ENCODE measurements around the gene NHERF2.
A peak's percentile ranks its signal among the peaks of the same experiment; 100 is the strongest.

Gene NHERF2

DNA sequence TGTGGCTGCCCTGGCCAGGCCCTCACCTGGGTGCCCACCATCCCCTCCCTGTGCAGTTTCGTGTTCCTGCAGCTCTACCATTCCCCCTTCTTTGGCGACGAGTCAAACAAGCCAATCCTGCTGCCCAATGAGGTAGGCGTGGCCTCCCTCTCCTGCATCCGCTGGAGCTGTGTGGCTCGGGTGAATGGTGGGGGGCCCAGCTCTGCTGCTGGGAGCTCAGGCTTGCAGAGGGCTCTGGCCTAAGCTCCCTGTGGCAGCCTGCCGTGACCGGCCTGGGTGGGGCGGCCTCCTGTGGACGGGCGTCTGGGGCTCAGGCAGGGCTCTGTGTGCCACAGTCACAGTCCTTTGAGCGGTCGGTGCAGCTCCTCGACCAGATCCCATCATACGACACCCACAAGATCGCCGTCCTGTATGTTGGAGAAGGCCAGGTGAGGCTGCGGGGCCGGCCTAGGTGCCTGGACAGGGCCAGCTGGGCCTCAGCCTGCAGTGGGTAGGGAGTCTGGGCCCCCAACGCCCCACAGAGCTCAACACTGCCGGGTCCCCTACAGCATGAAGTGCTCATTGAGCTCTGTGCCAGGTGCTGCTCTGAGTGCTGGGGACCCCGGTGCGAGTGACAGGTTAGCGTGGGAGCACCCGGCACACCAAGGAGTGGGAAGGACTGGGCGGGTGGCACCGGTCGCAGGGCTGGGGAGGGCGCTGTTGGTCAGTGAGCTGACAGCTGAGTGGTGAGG lies 58.4 kb downstream of the NHERF2 start:
- DNase-seq, result peak in 4 of 42 donors; percentile 16 to 38 (median 26)
- intact Hi-C loops (cut with DNase I), result no loop called here

DNA sequence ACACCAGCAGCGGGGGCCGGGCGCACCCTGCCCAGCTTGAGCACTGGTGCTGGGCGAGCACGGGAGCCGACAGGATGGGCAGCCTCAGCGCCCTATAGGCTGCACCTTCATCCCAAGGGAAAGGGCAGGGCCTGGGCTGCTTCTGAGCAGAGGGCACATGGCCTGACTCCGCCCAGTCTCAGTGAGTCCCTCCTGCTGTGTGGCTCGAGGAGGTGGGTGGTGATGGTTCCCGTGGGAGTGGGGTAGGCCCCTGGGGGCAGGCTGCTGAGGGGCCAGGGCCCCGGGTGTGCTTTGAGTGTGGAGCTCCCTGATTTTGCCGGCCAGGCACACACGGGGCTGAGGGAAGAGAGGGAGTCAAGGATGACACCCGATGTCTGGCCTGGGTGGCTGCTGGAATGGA lies 59.0 kb downstream of the NHERF2 start:
- intact Hi-C loops (cut with DNase I), result no loop called here
- no peak for DNase-seq

DNA sequence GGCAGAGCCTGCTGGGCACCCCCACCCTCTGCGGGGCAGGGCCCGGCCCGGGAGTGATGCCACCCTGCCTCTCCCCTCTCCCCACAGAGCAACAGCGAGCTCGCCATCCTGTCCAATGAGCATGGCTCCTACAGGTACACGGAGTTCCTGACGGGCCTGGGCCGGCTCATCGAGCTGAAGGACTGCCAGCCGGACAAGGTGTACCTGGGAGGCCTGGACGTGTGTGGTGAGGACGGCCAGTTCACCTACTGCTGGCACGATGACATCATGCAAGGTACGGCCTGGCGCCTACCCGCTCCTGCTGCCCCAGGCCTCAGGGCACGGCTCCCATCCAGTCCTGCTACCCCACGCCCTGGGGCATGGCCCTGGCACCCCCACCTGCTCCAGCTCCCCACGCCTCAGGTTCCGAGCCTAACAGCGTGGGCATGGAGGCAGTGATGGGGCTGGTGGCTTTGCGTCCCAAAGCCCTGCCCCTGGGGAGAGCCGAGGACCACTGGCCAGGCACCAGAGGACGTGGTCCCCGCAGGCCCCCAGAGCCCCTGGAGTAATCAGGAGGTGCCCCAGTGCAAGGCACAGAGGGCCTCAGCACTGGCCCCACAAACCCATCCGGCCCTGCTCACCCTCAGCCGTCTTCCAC lies 59.5 kb downstream of the NHERF2 start:
- DNase-seq, result no peak
- intact Hi-C loops (cut with DNase I), result no loop called here

DNA sequence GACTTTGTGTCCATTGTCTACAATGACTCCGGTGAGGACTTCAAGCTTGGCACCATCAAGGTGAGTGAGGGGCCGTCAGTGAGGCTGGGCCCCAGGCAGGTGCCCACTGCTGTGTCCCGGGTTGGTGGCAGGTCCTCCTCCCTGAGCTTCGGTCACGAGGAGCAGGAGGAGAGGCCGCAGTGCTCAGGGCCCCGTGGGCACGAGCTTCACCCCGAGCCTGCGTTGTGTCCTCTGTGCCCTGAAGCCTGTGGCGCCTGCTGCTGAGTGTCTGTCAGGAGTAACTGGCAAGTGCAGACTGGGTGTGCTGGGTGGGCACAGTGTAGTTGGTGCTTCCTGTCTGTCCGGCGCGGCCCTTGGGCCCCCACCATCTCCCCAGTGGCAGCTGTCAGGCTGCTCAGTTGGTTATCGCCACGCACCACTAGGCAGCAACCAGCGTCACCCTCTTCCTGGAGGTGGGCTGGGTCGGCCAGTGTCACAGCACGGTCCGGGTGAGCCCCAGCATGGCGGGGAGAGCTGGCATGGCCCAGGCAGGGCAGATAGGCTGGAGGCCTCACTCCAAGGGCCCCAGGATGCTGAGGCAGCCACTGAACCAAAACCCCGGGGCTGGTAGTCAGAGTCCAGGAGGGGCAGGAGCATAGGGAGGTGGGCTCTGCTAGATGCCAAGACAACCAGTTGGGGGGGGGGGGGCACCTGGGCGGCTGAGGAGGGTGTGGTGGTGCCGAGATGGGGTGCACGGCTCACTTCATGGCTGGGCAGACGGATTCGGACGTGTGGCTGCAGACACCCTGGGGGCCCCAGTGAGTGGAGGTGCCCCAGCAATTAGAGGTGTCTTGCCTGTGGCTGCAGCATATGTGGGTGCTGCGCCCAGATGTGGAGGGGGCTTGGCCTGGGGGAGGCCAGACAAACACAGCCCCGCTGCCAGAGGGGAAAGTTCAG lies 60.4 kb downstream of the NHERF2 start:
- no peak for DNase-seq
- intact Hi-C loops (cut with DNase I), result no loop called here

DNA sequence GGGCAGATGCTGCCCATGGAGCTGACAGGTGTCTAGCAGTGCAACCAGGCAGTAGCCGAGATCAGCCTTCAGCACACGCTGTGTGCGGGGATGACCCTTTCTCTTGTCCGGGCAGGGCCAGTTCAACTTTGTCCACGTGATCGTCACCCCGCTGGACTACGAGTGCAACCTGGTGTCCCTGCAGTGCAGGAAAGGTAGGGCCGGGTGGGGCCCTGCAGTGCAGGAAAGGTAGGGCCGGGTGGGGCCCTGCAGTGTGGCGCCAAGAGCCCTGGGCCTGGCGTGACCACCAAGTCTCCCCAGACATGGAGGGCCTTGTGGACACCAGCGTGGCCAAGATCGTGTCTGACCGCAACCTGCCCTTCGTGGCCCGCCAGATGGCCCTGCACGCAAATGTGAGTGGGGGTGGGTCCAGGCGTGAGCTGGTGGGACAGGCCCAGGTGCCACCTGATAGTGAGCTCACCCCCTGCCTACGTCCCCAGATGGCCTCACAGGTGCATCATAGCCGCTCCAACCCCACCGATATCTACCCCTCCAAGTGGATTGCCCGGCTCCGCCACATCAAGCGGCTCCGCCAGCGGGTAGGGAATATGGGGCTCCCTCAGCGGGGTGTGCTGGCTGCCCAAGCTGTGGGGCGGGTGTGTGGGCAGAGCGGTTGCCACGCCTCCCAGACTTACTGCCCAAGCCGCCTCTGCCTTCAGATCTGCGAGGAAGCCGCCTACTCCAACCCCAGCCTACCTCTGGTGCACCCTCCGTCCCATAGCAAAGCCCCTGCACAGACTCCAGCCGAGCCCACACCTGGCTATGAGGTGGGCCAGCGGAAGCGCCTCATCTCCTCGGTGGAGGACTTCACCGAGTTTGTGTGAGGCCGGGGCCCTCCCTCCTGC lies 61.3 kb downstream of the NHERF2 start:
- intact Hi-C loops (cut with DNase I), result no loop called here
- peak in 3 of 42 donors; percentile 24 to 37 (median 24) for DNase-seq

Data from head of caudate nucleus (tissue), 42 donors.